Esophagus mucosa (tissue), 1 donor: Measurements from ENCODE around the gene TUB. TPM values are rescaled to one million over a fixed set of nuclear protein-coding genes. Genes with fewer than 3 reads are reported as not detected.
A peak's percentile ranks its signal among the peaks of the same experiment; 100 is the strongest.

Experiments
- ATAC-seq: fragments of 200-7000 bp; cut with Tn5 transposase; one replicate; pipeline ENCODE4 v1.9.1; 2020
- total RNA-seq: library from RNA; stranded (reverse); gene quantifications from one replicate; pipeline ENCODE4 v1.2.4, GENCODE V29; 2023
- donor health status: DM: yes; HTN: yes; CAD: no.

The TUB gene
- total RNA-seq, 1 donor from 2014 or later = 1.00 TPM

DNA sequence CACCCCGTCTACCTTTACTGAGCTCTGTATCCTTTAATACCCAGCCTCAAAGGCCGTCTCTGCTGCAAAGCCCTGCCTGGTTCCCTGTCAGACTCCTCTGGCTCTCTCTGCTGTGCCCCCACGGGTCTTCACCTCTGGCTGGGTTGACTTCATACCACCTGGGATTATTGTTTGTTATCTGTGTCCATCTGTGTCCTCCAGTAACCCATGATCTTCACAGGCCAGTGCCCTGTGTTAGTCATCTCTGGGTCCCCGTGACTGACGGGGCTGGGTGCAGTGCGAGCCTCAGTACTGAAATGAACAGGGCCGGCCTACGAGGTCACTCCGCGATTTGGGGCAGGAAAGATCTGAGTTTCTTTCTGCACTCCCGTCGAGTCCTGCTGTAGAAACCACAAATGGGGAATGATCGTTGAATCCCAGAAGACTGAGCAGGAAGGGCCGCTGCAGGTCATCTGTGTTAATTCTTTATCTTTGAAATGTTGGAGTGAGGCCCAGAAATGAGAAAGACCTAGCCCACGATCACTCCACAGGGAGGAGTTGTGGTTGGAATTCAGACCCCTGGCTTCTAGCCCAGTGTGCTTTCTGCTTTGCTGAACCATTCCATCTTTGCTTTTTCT lies 12.3 kb upstream of the TUB start:
- no peak for ATAC-seq

DNA sequence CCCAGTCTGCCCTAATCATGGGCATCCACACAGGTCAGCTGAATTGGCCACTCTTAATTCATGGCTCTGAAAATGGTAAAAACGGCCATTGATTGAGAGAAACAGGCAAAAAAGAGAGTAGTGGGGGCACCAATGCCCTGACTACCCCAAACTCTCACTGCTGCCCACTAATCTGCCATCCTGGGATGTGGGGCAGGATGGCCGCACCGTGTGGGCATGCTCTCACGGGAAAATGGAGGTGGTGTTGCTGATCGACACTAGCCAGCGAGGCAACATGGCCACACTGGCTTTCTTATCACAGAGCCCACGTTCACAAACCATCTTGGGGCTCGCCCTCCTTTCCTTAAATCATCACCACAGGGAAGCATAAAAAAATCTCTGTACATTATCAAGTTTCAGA lies 11.2 kb upstream of the TUB start:
- ATAC-seq = no peak

DNA sequence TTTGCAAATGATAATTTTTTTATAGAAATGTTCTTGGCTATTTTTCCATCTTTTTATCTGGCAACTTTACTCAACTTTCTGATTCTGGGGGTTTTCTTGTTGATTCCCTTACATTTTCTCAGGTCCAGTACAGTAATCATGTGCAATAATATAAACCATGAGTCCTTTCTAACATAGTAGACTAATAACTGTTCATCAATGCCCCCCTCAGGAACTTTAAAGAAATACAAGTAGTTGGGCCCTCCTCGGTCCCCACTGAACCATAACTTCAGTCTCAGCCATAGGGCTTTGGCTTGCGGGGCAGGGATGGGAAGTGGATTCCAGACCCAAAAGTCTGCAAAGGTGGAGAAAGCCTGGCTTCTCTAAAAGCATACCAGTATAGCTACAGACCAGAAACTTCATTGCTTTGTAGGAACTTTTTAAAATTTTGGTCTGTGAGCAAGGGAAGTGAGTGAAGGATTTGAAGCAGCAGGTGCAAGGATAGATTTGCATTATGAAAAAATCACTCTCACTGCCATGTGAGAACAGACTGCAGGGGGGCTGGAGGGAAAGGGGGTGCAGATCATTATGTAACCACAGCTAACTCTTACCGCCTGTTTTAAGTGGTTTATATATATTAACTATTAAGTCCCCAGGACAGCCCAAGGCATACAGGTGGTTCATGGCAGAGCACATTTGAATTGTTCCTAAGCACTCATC lies 10.4 kb upstream of the TUB start:
- no peak for ATAC-seq

DNA sequence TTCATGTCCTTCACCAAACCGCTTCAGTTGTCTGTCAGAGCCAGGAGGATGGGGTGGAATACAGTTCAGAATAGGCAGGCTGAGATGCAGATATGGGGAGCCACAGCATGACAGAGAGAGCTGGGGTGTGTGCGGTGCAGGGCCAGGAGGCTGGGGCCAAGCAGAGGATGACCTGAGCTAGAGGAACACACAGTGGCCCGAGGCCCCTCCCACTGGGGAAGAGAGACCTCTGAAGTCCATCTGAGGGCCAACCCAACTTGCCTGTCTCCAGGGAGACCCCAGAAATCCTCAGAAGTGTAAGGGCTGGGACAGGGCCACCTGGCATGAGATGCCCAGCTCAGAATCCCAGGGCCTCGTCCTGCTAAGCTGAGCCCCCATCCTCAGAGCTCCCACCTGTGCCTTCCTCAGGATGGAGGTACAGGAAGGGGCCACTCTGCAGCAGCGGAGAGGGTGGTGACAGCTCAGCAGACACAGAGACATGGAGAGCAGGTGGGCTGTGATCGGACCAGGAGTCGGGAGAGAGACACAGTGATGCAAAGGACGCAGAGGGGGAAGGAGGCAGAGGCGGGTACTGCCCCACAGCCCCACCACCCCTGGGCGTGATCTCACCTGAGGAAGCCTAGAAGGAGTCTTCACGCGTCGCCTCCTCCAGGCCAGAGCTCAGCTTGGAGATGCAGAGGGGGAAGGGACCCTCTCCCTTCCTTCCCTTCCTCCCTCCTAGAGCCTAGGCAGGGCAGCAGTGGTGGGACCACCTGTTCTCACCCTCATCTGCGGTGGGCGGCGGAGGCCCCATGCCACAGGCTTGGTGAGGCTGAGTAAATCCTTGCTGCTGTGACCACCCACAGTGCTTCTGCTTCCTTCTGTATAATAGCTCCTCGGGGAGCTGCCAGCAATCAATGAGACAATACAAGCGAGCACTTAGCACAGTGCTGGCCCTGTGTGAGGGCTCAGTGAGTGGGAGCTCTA lies 9.1 kb upstream of the TUB start:
- no peak for ATAC-seq

DNA sequence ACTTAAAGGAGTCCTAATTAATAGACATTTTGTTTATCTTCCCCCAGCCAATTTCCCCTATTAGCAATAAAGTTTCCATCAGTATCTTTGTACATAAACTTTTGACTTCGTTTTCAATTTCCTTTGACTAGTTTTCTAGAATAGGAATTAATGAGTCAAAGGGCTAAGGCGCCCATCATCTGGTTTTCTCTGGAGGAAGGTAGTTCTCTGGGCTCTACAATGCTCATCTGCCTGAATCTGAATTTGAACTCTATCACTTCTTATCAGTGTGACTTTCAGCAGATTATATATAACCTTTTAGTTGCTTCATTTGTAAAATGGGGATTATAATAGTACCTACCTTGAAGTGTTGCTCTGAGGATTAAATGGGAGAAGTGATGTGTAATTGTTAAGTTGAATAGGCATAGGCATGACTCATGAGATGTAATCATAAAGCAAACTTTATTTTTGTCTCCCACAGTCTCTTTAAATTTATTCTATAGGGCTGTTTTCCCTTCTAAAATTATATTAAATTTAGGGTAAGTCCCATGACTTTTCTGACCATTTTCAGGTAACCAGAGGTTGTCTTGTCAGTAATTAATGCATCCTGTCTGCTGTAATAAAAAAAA lies 5.8 kb upstream of the TUB start:
- peak; percentile 52 for ATAC-seq

DNA sequence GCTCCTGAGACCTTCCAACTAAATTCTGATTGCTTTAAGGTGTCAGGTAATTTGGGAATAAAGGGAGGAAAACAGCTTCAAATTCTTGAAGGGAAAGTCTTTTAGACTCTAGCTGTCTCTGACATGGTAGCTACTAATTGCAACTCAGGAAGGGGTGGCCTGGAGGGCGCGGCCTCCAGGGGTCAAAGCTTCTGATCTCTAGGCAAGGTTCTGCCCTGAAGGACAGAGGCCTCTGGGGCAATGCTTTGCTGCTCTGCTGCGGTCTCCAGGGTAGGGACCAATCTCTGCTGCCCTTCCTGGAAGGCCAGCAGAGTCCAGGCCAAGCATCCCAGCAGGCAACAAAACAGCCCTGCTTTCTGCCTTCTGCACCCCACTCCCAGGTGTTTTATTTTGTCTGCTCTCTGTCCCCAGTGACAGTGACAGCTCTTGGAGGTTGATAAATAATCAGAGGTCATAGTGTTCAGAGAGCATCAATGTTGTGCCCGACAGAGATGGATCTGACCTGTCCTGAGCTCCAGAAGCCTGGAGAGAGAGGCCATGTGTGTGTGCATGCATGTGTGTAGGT lies 1.8 kb upstream of the TUB start:
- no peak for ATAC-seq

DNA sequence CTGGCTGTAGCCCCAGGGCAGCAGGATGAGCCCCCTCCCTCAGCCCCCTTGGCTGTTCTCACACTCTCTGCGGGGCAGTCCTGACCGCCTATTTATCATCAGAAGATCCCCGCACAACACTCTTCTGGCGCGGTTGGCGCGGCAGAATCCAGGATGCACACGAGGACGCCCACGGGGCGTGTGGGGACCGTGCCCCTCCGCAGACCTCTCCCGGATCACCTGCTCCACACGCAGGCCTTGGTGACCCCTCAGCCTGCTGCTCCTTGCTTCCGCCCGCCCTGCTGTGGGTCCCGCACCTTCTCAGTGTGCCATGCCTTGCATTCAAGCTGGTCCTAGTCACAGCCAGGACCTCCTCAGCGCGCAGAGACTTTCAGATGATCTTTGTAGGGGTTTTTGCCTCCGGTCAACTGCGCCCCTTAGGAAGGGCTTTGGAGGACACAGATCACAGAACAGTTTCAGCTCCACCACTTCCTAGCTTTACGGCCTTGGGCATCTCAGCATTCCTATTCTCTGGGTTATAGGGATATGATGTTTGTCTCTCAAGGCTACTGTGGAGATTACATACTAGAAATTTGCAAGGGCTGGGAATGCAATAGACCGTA lies 841 bp upstream of the TUB start:
- no peak for ATAC-seq

DNA sequence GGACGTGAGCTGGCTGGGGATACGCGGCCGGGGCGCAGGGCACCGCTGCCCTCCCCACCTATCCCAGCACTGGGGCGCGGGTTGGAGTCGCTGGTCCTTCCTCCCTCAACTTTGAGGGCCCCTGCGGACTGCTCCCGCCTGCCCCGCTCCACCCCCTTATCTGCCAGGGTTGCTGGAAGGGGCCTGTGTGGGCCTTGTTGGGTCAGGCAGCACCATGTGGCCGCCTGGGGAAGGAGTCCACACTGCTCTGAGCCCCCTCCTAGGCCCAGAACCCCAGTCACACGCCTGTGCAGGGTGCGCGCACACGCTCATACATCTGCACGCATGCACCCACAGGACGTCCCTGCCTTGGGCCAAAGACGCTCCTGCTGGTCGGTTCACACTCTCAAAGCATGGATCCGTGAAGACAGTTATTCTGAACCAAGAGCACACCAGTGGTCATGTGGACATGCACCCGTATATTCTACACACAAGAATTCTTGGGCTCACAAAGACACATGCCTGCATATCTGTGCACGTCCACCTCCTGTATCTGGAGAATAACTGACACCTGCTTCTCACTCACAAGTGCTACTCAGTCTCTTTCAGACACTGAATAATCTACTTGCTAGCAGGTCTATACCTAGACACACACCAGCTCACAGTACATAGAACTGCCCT lies 710 bp downstream of the TUB start:
- peak; percentile 21 for ATAC-seq

DNA sequence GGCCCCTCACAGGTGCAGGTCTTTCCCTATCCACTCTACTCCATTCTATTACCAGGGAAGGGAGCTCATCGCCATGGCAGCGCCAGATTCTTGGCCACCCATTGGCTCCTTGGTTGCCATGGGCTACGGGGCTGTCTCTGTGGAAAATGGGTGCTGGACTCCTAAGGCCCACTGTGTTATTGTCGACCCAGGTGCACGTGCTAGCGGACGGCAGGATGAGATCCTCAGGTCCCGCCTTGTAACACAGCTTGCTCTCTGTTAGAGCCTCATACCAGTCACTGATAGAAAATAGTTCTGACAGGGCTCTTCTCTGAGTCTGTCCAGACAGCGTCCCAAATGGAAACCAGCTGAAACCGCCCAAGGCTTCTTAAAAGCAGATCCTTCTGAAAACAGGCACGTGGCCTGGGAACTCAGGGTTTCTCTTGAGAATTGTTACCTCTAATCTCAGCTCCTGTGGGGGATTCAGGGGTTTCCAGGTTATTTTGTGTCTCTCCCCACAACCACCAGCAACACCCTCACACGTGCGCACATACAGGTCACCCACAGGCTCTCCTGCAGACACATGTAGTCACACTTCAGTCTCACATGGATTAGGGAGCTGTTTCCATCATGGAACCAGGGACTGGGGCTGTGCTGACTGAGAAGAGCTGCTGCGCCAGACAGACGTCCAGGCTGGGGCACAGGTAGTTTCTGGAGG lies 1.5 kb downstream of the TUB start:
- no peak for ATAC-seq

DNA sequence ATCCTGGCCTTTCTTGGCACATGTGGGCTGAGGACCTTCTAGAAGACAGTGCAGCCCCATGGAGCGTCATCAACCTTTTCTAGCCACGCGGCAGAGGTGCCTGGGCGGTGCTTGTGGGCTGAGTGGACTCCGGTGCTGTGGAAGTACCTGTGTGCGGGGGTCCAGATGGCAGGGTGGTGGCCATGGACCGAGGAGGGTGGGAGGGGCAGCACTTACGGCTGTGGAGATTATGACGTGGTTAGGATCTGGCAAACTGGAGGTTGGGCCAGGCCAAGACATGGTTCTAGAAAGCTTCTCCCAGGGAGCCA lies 2.0 kb downstream of the TUB start:
- ATAC-seq = no peak

DNA sequence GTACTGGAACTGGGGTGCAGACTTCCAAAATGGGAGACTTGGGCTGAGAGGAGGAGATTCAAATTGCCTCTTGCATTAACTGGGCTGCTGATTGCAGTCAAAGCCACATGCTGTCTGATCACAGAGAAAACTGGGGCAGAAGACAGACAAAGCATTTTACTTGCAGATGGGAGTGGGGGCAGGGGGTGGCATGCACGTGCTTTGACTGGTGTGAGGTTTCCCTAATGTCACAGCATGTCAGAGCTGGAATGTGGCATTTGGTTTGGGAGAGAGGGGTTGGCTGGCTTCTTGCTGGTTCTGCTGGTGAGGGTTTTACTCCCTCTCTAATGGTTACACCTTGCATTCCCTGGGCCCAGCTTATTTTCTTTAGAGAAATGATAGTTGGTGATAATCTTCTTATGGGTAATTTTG lies 2.9 kb downstream of the TUB start:
- ATAC-seq = no peak

DNA sequence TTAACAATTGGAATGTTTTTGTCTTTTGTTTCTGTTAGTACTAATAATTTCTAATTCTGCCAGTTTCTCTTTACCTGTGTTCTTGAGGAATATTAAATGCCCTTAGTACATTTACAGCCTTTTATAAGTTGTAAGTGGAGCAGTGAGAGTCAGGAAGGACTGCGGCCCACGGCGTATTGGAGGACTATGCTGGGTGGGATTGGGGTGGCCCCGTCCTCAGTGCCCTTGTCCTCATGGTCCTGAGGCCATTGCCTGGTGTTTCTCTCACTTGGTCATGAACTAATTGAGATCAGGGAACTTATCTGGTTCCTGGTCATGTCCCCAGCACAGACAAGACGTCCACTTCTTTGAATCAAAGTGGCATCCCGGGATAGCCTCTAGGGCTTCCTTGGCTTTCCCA lies 3.3 kb downstream of the TUB start:
- no peak for ATAC-seq

DNA sequence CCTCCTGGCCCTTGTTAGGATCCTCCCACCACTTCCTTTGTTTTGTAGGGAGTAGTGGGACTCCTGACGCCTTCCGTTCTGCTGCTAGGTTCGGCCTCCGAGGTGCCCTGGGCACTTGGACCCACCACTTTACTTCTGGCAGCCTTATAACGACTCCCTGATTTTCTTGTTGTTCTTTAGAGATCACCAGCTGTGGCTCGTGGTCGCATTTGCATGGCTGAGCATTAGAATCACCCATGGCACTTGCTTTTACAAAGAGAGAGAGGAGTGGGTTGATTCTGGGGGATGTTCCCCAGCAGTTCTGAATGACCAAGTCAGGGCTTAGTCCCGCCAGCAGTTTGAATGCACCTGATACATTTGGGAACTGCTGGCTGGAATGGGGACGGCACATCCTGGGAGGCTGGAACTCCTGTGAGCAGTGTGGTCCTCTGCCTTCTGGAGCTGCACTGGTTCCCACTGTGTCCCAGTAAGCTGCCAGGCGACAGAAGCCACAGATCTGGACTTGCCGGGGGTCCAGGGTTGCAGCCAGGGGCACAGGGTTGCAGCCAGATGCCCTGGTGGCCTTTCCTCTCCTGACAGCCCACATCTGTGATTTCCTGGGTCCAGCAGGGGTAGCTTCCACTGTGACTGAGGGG lies 4.1 kb downstream of the TUB start:
- ATAC-seq = no peak

DNA sequence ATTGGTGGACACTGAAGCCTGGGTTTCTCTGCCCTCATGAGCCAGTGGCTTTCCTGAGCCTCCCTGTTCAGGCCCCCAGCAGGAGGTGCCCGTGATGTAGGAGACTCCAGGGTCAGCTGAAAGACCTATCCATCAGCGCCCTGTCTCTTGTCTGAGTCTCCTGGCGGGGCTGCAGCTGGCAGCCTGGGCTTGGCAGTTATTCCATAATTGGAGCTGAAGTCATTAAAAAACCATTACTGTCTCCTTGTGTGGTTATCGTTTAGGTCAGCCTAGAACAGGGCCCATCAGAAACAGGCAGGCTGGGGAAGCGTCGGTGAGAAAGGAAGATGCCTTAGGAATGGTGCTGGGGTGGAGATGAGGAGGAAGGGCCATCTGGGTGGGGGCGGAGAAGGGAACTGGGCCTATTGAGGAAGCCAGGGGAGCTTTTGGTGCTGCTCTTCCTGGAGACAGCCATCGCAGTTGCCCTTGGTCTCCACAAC lies 5.0 kb downstream of the TUB start:
- no peak for ATAC-seq

DNA sequence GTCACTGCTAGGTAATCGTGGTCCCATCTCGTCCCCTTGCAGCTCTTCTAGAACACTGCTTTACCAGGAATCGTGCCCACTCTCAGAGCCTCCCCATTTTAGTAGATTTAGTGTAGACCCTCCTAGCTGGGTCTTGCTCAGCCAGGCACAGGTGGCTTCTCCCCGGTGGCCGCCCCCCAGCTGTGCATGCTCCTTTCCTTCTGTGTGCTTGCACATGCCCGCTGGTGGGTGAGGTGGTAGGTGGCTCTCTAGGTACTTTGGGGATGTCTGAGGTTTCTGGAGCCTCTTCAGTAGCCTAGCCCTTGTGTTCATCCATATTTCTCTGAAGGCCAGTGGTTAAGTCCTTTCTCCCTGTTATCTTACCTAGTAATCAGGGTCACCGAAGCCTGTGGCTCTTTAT lies 5.6 kb downstream of the TUB start:
- no peak for ATAC-seq

DNA sequence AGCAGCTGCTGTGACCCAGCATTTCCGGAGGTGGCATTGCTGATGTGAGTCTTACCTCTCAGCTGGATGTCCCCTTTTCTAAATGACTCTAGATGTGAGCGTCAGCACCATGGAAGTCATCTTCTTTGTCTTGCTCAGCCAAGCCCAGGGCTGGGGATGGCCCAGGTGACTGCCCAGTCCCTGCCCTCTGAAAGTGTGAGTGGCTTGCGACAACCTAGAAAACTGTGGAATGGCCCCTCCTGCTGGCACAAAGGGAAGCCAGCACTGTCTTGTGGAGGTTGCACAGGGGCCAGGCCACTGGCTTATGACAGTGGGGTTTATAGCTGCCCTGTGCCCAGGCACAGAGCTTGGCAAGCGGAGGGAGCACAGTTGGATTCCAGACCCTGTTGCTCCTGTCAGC lies 6.2 kb downstream of the TUB start:
- no peak for ATAC-seq

DNA sequence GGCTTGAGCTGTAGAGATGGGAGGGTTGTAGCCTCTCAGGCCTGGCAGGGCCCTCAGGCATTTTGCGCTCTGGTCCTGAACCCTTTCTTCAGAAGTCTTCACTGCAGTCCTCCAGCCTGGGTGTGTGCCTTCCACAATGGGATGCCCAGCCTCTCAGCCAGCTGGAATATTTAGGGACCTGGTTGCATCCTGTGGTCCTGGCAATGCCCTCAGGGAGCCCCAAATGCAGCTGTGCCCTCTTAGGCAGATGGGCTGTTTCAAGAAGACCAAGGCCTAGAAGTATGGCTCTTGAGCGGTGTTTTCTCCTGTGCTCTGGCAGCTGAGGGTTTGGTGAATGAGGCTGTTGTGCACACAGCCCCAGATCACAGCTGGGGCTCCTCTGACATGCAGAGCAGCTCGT lies 6.7 kb downstream of the TUB start:
- ATAC-seq = no peak

DNA sequence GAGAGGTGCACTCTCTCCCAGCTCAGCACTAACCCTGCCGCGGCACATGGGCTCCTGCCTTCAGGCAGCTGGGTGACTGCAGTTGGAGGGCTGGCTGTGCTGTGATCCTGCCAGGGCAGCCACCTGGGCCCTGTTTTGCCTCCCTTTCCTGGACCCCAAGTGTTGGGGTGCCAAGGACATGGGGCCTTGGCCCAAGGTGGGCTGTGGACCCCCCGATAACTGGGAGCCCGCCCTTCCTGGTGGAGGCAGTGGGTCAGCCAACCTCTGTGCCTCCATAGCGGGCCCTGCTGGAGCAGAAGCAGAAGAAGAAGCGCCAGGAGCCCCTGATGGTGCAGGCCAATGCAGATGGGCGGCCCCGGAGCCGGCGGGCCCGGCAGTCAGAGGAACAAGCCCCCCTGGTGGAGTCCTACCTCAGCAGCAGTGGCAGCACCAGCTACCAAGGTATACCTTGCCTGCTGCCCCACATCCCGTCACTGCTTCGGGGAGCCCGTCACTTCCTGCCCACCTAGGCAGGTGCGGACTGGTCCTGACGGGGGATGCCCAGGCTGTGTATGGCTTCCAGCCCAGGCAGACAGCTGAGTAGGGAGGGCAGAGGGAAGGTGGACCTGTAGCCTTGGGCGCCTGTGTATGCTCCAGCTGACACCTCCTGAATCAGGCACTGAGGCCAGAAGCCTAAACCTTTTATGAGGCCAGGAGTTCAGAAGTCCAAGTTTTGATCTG lies 8.9 kb downstream of the TUB start:
- ATAC-seq = no peak

DNA sequence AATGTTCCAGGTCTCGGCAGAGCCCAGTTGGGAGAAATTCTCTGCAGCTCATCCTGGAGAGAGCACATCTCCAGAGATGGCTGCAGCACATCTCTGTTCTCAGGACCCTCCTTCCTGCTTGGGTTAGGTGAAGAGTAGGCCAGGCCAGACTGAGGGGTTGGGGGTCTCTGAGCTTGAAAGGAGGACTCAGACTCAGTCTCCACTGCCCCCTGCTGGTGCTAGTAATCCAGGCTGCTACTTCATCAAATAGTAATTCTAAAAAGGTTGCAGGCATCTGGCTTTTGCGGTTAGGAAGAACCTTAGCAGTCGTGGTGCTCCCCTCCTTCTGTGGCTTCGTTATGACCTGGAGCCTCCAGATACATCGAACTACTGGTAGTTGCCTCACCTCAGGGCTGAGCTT lies 9.7 kb downstream of the TUB start:
- no peak for ATAC-seq

DNA sequence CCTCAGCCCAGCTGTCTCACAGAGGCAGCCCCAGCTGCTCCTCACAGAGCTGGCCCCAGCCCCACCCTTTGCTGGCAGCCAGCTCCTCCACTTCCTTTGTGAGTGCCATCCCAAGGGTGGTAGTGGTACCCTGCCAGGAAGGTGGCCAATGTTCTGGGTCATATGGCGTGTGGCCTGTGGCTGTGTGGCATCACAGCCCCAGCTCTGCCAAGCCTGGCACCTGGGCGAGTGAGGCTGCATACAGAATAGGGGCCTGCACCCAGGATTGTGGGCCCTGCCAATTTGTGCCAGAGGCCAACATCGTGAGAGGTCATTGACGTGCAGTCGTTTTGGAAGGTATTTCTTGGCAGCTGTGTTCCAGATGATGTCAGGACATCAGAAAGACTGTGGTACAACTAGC lies 10.7 kb downstream of the TUB start:
- ATAC-seq = no peak
